ENCODE results near the gene TKT.

The TKT gene

GRCh38 chr3:53195602-53196574 lies 59.9 kb downstream of the TKT start:
- TF ChIP-seq, protein P1, sequence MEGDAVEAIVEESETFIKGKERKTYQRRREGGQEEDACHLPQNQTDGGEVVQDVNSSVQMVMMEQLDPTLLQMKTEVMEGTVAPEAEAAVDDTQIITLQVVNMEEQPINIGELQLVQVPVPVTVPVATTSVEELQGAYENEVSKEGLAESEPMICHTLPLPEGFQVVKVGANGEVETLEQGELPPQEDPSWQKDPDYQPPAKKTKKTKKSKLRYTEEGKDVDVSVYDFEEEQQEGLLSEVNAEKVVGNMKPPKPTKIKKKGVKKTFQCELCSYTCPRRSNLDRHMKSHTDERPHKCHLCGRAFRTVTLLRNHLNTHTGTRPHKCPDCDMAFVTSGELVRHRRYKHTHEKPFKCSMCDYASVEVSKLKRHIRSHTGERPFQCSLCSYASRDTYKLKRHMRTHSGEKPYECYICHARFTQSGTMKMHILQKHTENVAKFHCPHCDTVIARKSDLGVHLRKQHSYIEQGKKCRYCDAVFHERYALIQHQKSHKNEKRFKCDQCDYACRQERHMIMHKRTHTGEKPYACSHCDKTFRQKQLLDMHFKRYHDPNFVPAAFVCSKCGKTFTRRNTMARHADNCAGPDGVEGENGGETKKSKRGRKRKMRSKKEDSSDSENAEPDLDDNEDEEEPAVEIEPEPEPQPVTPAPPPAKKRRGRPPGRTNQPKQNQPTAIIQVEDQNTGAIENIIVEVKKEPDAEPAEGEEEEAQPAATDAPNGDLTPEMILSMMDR (IDR thresholded peaks at IDR 0.05), result peak; percentile 99

DNA sequence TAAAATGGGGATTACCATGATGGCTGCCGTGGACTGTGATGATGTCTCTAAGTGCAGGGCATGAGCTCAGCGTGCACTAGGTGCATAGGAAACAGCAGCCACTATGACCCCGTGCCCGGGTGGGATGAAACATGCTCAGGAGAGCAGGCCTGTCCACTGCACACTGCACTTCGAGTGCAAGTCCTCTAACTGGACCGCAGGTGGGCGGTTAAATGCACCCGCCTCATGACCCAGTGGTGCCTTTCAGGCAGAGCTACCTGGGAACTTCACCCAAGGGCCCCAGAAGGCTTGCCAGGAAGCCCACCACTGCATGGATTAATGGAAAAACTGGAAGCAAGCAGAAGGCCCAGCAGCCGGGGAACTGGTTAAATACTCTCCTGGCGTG lies 60.8 kb downstream of the TKT start:
- TF ChIP-seq, protein P1 (IDR thresholded peaks at IDR 0.05), result no peak

- TF ChIP-seq, protein P1 (IDR thresholded peaks at IDR 0.05), result no peak
These were observed 61.4 kb downstream of the TKT start for GRCh38 chr3:53194210-53195065.

DNA sequence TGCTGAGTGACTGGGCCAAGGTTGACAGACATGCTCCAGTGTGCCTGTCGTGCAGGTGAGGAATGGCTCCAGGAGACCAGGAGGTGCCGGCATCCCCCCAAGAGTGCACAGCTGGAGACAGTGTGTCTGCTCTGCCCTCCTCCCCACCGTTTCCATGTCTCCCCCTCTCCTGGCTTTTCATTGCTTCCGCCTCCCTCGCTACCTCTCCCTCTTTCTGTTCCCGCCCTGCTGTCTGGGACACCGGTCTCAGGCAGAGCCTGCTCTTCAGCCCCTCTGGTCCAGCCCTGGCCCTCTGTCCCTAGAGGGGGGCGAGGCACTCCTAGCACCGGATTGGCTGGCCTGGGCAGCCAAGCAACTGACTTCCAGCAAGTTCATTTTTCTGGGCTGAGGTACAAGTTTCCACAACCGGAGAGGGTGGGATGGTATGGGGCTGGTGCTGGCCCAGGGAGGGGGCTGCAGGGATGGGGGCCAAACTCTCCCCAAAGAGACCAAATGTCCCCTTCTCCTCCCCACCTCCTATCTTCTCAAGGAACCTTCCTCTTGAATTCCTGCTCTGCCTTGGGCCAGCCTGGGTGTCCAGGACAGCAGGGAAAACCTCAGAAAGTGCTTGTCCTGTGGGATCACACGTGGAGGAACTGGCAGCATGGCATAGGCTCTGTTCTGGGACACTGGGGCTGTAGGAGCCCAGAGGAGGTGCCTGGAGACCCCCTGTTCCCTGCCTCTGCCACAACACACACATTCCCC lies 62.2 kb downstream of the TKT start:
- TF ChIP-seq, protein P1 (IDR thresholded peaks at IDR 0.05), result no peak

DNA sequence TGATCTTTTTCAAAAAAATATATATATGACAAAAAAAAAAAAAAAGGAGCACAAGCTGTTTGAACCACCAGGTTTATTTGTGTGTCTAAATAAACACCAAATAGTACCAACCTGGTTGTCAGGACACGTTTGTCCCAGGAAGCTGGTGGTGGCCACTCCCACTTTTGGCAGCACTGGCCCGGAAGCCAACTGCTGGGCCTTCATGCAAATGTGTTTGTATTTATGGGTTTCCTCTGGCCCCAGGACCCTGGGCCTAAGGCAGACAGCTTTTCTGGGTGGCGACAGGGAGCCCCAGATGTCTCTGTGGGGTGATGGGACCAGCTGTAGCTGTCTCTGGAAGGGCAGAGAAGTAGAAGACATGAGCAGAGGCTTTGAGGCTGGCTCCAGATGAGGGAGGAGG lies 63.2 kb downstream of the TKT start:
- TF ChIP-seq, protein P1 (IDR thresholded peaks at IDR 0.05), result no peak

- TF ChIP-seq, protein P1 (IDR thresholded peaks at IDR 0.05), result no peak
These were observed 63.9 kb downstream of the TKT start for GRCh38 chr3:53191836-53192480.
